ENCODE results near the gene ENTPD7.

DNA sequence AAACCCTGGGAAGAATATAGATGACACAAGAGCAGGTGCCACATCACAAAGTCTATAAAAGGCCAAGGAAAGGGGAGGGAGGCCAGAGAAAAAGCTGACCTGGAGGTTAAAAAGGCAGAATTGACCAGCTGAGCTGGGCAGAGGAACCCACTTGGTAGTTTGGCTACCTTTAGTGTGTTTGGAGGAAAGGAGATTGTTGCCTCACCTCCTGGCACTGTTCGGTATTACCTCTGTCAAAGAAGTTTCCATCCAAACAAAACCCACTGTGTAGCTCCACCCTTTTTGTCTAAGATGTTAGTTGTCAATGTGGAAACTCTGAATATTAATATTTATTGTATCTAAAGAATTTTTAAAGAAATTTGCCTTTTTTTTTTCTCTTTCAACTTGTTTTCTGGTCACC is 23.4 kb downstream of the ENTPD7 start:
- TF ChIP-seq EZH2 (IDR thresholded peaks at IDR 0.05; ENCODE audit: borderline replicate concordance, insufficient read depth, low read depth, low read length, poor library complexity, severe bottlenecking) = no peak
- TF ChIP-seq, protein P1, sequence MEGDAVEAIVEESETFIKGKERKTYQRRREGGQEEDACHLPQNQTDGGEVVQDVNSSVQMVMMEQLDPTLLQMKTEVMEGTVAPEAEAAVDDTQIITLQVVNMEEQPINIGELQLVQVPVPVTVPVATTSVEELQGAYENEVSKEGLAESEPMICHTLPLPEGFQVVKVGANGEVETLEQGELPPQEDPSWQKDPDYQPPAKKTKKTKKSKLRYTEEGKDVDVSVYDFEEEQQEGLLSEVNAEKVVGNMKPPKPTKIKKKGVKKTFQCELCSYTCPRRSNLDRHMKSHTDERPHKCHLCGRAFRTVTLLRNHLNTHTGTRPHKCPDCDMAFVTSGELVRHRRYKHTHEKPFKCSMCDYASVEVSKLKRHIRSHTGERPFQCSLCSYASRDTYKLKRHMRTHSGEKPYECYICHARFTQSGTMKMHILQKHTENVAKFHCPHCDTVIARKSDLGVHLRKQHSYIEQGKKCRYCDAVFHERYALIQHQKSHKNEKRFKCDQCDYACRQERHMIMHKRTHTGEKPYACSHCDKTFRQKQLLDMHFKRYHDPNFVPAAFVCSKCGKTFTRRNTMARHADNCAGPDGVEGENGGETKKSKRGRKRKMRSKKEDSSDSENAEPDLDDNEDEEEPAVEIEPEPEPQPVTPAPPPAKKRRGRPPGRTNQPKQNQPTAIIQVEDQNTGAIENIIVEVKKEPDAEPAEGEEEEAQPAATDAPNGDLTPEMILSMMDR (IDR thresholded peaks at IDR 0.05) = peak; percentile 17

Data from B cell (primary cell).